PC-9 (cell line): ENCODE results near the gene PITRM1.

ENCODE experiments used
- CTCF ChIP-seq: fragments of 200-600 bp; sonication (generic); conservative IDR thresholded peaks from 2 replicates; pipeline ENCODE4 v1.6.1; 2017; ENCODE audit warnings: mixed run types, antibody characterized with exemption, mild to moderate bottlenecking, moderate library complexity
- EZH2 ChIP-seq: fragments of 200-600 bp; sonication (generic); IDR thresholded peaks from 2 replicates; pipeline ENCODE4 v1.8.0; 2017; ENCODE audit warnings: antibody characterized with exemption, low read depth

- TF ChIP-seq CTCF (no peak), EZH2 (no peak)
Observed at GRCh38 chr10:3172446-3173170, at the start of gene PITRM1.
